ENCODE measurements around the gene GALE. TPM values are rescaled to one million over a fixed set of nuclear protein-coding genes. Genes with fewer than 3 reads are reported as not detected.
"Not testable (repeated sequence)": the region's sequence is repeated elsewhere in the genome, so short reads cannot be mapped to it uniquely, and the experiment has no call there.

Gene GALE
- total RNA-seq: 10 to 100 TPM; 48.6 to 51.8 TPM

DNA sequence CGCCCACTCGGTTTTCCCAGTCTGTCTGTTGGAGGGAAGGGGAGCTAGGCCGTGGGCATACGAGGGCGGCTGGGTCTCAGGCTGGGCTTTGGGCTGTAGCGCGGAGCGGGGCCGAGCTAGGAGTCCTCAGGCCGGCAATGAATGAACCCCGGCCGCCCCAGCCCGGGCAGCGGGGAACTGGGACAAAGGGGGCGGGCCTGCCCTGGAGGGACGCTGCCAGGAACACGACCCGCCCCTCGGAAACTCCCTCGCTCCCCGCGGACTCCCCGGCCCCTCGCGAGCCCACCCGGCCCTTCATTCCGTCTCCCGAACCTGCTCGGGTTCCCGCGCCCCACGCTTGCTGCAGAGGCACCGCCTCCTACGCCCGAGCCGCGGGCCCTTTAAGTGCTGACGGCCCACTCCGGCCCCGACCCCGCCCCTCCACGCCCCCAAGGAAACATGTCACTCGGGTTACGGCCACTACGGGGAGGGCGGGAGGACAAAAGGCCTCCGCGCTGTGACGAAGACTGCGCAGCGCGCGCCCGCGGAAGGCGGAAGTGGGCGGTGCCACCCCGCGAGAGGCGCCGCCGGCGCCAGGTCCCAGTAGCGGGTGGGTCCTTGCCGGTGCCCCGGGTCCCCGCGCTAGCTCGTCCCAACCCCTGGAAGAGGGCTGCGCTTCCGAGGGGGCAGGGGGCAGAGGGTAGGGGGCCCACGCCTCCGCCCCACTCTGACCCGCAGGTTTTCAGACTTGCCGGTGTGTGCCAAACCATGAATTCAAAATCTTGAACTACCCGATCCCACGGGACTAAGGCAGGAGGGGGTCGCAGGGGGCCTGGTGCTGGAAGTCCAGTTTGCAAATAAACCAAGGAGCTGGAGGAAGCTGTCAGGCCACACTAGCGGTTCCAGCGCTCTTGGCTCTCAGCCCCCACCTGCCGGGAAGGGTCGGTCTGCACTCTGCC, at the start of gene GALE:
Gene GALE (minus strand): TSS at position 355 of the 938 bp plus-strand sequence. CDS start 1,747 bp downstream, outside the sequence.
- Mint-ChIP-seq H3K4me3 (peak within 1 kb of the TSS; percentile 98), H3K27ac (peak within 1 kb of the TSS; percentile 83), H3K9me3 (no peaks in the 10 kb centered on the region), H3K36me3 (peaks cover 6% of the 10 kb centered on the region), H3K4me1 (peaks cover 16% of the 10 kb centered on the region), H3K27me3 (no peaks in the 10 kb centered on the region)
- peak; percentile 96 for DNase-seq

- no peak overlapping the region for H3K27ac Mint-ChIP-seq
- no peak overlapping the region for H3K4me3 Mint-ChIP-seq
- no peaks in the 10 kb centered on the region for H3K4me1 Mint-ChIP-seq
- DNase-seq: no peak
- H3K9me3 Mint-ChIP-seq: no peaks in the 10 kb centered on the region
- H3K27me3 Mint-ChIP-seq: no peaks in the 10 kb centered on the region
- H3K36me3 Mint-ChIP-seq: peaks cover 26% of the 10 kb centered on the region
Measured at GRCh38 chr1:23848673-23849616, 48.4 kb upstream of the GALE start.

DNA sequence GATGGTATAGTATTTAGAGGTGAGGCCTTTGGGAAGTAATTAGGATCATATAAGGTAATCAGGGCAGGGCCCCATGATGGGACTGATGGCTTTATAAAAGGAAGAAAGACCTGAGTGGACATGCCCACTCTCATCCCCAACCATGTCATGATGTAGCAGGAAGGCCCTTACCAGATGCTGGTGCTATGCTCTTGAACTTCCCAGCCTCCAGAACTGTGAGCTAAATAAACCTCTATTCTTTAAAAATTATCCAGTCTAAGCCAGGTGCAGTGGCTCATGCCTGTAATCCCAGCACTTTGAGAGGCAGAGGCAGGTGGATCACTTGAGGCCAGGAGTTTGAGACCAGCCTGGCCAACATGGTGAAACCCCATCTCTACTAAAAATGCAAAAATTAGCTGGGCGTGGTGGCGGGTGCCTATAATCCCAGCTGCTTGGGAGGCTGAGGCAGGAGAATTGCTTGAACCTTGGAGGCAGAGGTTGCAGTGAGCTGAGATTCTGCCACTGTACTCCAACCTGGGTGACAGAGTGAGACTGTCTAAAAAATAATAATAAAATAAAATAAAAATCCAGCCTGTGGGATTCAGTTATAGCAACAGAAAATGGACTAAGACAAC, 47.0 kb upstream of the GALE start:
- DNase-seq, H3K9me3 Mint-ChIP-seq, H3K27ac Mint-ChIP-seq, H3K27me3 Mint-ChIP-seq, H3K4me1 Mint-ChIP-seq, H3K4me3 Mint-ChIP-seq: not testable (repeated sequence)
- H3K36me3 Mint-ChIP-seq: peaks cover 25% of the 10 kb centered on the region

DNA sequence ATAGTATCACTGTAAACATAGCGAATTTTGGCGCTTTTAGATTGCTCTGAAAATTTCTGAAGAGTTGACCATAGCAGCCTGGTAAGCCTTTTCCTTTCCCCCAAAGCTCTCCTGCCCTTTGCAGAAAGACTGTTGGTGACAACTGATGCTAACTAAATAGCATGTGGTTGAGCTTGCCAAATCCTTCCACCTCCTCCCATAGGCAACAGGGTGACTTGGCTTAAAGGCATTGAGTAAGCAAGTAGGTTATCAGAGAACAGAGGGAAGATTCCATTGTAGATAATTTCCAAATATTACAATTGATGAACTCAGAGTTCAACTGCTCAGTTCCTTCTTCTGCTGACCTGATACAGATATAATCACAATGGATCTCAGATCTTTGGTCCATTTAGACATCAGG, 44.6 kb upstream of the GALE start:
- Mint-ChIP-seq H3K4me1 (no peaks in the 10 kb centered on the region), H3K27me3 (no peaks in the 10 kb centered on the region), H3K27ac (no peak overlapping the region), H3K36me3 (peaks cover 25% of the 10 kb centered on the region), H3K4me3 (no peak overlapping the region), H3K9me3 (no peaks in the 10 kb centered on the region)
- no peak for DNase-seq

GRCh38 chr1:23843644-23844043, 43.1 kb upstream of the GALE start:
- Mint-ChIP-seq H3K9me3 (no peaks in the 10 kb centered on the region), H3K27me3 (no peaks in the 10 kb centered on the region), H3K4me3 (no peak overlapping the region), H3K36me3 (peaks cover 22% of the 10 kb centered on the region), H3K27ac (no peak overlapping the region), H3K4me1 (no peaks in the 10 kb centered on the region)
- no peak for DNase-seq

DNA sequence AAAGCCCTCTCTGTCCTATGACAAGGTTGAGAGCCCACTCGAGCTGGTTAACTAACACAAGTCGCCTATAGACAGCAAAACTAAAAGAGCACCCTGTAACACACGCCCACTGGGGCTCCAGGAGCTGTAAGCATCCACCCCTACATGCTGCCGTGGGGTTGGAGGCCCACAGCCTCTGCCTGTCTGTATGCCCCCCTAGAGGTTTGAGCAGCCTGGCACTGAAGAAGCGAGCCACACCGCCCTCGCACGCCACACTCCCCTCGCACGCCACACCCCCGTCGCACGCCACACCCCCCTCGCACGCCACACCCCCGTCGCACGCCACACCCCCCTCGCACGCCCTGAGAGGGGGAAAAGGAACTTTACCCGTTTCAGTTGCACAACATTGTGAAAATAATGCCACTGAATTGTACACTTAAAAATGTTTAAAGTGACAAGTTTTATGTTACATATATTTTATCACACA, 37.9 kb upstream of the GALE start:
- no peaks in the 10 kb centered on the region for H3K36me3 Mint-ChIP-seq
- DNase-seq: peak; percentile 79

DNA sequence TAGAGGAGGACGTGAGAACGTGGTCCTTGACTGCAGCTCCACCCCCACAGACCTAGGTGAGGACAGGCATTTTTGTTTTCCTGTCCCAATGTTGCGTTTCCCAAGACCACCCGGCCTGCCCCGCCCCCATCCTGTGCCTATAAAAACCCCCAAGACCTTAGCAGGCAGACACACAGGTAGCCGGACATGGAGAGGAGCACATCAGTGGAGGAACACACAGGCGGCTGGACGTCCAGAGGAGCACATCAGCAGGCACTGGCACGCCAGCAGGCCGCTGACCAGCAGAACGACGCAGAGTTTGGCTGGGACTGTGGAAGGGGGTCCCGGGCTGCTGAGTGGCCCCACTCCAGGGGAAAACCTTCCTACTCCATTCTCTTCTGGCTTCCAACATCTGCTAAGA, 37.4 kb upstream of the GALE start:
- peak overlapping the region; percentile 70 for H3K4me3 Mint-ChIP-seq
- no peaks in the 10 kb centered on the region for H3K9me3 Mint-ChIP-seq
- no peak for DNase-seq
- peak overlapping the region; percentile 10 for H3K27ac Mint-ChIP-seq
- peaks cover 3% of the 10 kb centered on the region for H3K27me3 Mint-ChIP-seq
- no peaks in the 10 kb centered on the region for H3K36me3 Mint-ChIP-seq
- H3K4me1 Mint-ChIP-seq: peaks cover 8% of the 10 kb centered on the region

More for the DNA sequence above, 37.9 kb upstream of the GALE start:
- peak overlapping the region; percentile 10 for H3K27ac Mint-ChIP-seq
- H3K9me3 Mint-ChIP-seq: no peaks in the 10 kb centered on the region
- peak overlapping the region; percentile 70 for H3K4me3 Mint-ChIP-seq
- peaks cover 3% of the 10 kb centered on the region for H3K27me3 Mint-ChIP-seq
- H3K4me1 Mint-ChIP-seq: peaks cover 8% of the 10 kb centered on the region

- H3K27me3 Mint-ChIP-seq: peaks cover 3% of the 10 kb centered on the region
- no peaks in the 10 kb centered on the region for H3K9me3 Mint-ChIP-seq
- no peak overlapping the region for H3K4me3 Mint-ChIP-seq
- peaks cover 8% of the 10 kb centered on the region for H3K4me1 Mint-ChIP-seq
- H3K27ac Mint-ChIP-seq: no peak overlapping the region
- no peak for DNase-seq
- H3K36me3 Mint-ChIP-seq: no peaks in the 10 kb centered on the region
Measured at GRCh38 chr1:23836037-23836436, 35.5 kb upstream of the GALE start.

- not testable (repeated sequence) for DNase-seq, H3K9me3 Mint-ChIP-seq
- H3K4me1 Mint-ChIP-seq: peaks cover 13% of the 10 kb centered on the region
Measured at GRCh38 chr1:23834156-23834555, 33.6 kb upstream of the GALE start.

DNA sequence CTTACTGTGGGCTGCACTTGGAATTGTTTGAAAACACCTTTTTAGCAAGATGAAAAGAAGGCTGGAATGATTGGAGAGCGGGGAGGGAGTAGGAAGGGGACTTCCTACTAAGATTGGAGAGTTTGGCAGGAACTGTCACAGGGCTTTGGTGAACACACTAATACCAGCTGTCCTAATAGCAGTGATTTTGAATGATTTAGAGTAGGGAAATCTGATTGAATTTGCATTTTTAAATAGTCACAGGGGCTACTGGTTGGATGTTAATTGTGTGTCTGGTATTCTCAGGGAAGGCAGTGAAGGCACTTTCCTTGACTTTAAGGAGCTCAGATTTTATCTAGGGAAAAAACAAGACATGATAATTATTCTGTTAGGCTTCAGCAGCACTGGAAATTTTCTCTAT, 27.2 kb upstream of the GALE start:
- Mint-ChIP-seq H3K4me3 (no peak overlapping the region), H3K9me3 (no peaks in the 10 kb centered on the region), H3K4me1 (peaks cover 22% of the 10 kb centered on the region), H3K36me3 (no peaks in the 10 kb centered on the region), H3K27me3 (no peaks in the 10 kb centered on the region), H3K27ac (no peak overlapping the region)
- no peak for DNase-seq

More at GRCh38 chr1:23834156-23834555, 33.6 kb upstream of the GALE start:
- H3K27me3 Mint-ChIP-seq, H3K4me3 Mint-ChIP-seq, H3K36me3 Mint-ChIP-seq, H3K27ac Mint-ChIP-seq: not testable (repeated sequence)

- H3K27ac Mint-ChIP-seq, H3K9me3 Mint-ChIP-seq, H3K27me3 Mint-ChIP-seq, DNase-seq, H3K4me3 Mint-ChIP-seq, H3K36me3 Mint-ChIP-seq: not testable (repeated sequence)
- H3K4me1 Mint-ChIP-seq: peaks cover 22% of the 10 kb centered on the region
Measured at GRCh38 chr1:23826590-23826989, 26.0 kb upstream of the GALE start.

DNA sequence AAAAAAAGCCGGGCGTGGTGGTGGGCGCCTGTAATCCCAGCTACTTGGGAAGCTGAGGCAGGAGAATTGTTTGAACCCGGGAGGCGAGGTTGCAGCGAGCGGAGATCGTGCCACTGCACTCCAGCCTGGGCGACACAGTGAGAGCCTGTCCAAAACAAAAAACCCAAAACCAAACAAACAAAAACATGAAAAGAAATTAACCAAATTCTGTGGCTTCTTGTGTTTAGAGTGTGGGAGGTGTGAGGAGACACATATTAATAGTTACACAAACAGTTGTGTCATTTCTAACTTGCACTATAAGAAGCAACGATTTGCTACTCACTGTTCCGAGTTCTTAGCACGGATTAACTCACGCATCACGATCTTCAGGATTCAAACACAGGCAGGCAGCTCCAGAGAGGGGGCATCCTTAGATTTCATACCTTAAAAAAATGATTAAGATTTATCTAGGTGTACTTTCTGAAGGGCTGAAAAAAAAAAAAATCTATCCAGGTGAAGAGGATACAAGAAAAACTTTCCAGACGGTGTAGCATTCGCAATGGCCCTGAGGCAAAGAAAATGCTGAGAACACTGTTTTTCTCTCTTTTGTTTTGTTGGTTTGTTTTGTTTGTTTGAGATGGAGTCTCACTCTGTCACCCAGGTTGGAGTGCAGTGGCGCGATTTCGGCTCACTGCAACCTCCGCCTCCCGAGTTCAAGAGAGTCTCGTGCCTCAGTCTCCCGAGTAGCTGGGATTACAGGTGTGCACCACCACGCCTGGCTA, 25.4 kb upstream of the GALE start:
- no peaks in the 10 kb centered on the region for H3K36me3 Mint-ChIP-seq
- H3K27me3 Mint-ChIP-seq: no peaks in the 10 kb centered on the region
- peak overlapping the region; percentile 93 for H3K27ac Mint-ChIP-seq
- H3K4me3 Mint-ChIP-seq: peak overlapping the region; percentile 92
- H3K9me3 Mint-ChIP-seq: no peaks in the 10 kb centered on the region
- H3K4me1 Mint-ChIP-seq: peaks cover 22% of the 10 kb centered on the region
- no peak for DNase-seq

DNA sequence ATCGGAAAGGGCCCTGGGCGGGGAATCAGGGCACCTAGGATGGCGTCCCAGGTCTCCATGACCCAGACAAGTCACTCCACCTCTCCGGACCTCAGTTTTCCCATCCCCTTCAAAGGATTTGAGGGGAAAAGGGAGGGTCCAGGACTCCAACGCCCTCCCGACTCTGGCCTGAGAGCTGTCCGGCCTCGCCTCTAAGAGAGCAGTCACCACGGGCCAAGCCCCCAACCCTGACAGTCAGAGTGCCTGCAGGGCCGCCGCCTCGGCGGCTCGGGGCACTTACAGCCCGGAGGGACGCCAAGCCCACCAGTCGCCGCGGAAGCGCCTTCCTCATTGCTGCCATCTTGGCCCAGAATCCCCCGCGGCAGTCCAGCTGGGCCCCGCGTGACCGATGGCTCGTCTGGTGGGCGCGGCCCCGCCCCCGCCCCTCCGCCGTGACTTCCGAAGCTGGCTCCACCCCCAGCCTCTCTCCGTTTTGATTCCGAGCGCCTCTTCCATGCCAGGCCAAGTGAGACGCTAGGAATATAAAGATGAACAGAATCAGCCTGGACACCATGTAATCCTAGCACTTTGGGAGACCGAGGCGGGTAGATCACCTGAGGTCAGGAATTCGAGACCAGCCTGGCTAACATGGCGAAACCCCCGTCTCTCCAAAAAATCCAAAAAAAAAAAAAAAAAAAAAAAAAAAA, 24.7 kb upstream of the GALE start, which contains the start of gene HMGCL:
Gene HMGCL (minus strand): TSS at position 354 of the 686 bp plus-strand sequence. CDS start 14 bp downstream, at position 340.
- peak; percentile 91 for DNase-seq
- no peaks in the 10 kb centered on the region for H3K27me3 Mint-ChIP-seq
- H3K27ac Mint-ChIP-seq: peak within 1 kb of the TSS; percentile 93
- no peaks in the 10 kb centered on the region for H3K9me3 Mint-ChIP-seq
- H3K4me3 Mint-ChIP-seq: peak within 1 kb of the TSS; percentile 92
- H3K4me1 Mint-ChIP-seq: peaks cover 19% of the 10 kb centered on the region
- no peaks in the 10 kb centered on the region for H3K36me3 Mint-ChIP-seq

Measured in activated naive CD8-positive, alpha-beta T cell treated with anti-CD3 and anti-CD28 coated beads for 36 hours (primary cell).